Tibial artery (tissue), 4 donors: ENCODE measurements around the gene WDR47.

ENCODE experiments used
- DNase-seq, 2 donors: peaks; one replicate each; pipeline ENCODE4 v3.0.0-alpha.2; 2019
- H3K27ac ChIP-seq, 2 donors: fragments of 200-600 bp; sonication (generic) in 1 of 2; 1 replicate in 1 of 2; 2 replicates in 1 of 2; pipeline ENCODE4 v1.5.1; 2018 to 2019; ENCODE audit warnings: mild to moderate bottlenecking in 1 of 2
- H3K27me3 ChIP-seq, 2 donors: fragments of 200-600 bp; sonication (generic) in 1 of 2; one replicate each; pipeline versions ENCODE4 v1.5.1 to v1.6.0; 2016 to 2019
- H3K36me3 ChIP-seq, 3 donors: fragments of 200-600 bp; sonication (generic) in 2 of 3; one replicate each; pipeline ENCODE4 v1.5.1; 2016 to 2019; ENCODE audit warnings: mild to moderate bottlenecking in 2 of 3
- H3K4me1 ChIP-seq, 4 donors: fragments of 200-600 bp; sonication (generic) in 2 of 4; 1 replicate in 3 of 4; 2 replicates in 1 of 4; pipeline ENCODE4 v1.5.1; 2016 to 2019
- H3K4me3 ChIP-seq, 2 donors: fragments of 200-600 bp; sonication (generic) in 1 of 2; 1 replicate in 1 of 2; 2 replicates in 1 of 2; pipeline ENCODE4 v1.5.1; 2018 to 2019; ENCODE audit warnings: mild to moderate bottlenecking in 2 of 2
- H3K9me3 ChIP-seq, 3 donors: fragments of 200-600 bp; sonication (generic) in 1 of 3; one replicate each; pipeline ENCODE4 v1.5.1; 2016 to 2019
- CTCF ChIP-seq, 2 experiments: fragments of 200-600 bp in 1 of 2; fragments of 450-650 bp in 1 of 2; IDR thresholded peaks; one replicate each; pipeline ENCODE4 v1.5.1; 2017 to 2019; ENCODE audit warnings: antibody characterized with exemption in 2 of 2, mild to moderate bottlenecking in 1 of 2, moderate library complexity in 1 of 2
- intact Hi-C: fragments of 100-400 bp; cut with DNase I; formaldehyde crosslinking; loops from one replicate; pipeline ENCODE4 v1.15.0; 2023; ENCODE audit warnings: low total_unique reads

WDR47 gene

DNA sequence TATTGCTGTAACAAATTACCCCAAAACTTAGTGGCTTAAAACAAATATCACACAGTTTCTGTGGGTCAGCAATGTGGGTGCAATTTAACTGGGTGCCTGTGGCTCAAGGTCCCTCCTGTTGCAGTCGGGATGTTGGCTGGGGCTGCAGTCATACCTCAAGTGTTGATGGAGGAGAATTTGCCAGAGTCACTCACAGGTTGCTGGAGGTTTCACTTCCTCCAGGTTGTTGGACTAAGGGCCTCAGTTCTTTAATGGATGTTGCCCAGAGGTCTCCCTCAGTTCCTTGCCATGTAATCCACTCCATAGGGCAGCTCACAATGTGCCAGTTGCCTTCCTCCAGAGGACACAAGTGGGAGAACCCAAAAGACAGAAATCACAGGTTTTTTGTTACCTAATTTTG lies 36.4 kb upstream of the WDR47 start:
- Histone ChIP-seq H3K36me3 (peaks cover 0 to 7% (median 5%) of the 10 kb centered on the region in 3 donors), H3K9me3 (no peaks in the 10 kb centered on the region), H3K27ac (no peak overlapping the region), H3K27me3 (no peaks in the 10 kb centered on the region), H3K4me1 (peaks cover 0 to 20% (median 5%) of the 10 kb centered on the region in 4 donors), H3K4me3 (no peak overlapping the region)
- no peak for DNase-seq
- no peak for TF ChIP-seq CTCF (IDR thresholded peaks at IDR 0.05)
- intact Hi-C loops, result no loop called here

DNA sequence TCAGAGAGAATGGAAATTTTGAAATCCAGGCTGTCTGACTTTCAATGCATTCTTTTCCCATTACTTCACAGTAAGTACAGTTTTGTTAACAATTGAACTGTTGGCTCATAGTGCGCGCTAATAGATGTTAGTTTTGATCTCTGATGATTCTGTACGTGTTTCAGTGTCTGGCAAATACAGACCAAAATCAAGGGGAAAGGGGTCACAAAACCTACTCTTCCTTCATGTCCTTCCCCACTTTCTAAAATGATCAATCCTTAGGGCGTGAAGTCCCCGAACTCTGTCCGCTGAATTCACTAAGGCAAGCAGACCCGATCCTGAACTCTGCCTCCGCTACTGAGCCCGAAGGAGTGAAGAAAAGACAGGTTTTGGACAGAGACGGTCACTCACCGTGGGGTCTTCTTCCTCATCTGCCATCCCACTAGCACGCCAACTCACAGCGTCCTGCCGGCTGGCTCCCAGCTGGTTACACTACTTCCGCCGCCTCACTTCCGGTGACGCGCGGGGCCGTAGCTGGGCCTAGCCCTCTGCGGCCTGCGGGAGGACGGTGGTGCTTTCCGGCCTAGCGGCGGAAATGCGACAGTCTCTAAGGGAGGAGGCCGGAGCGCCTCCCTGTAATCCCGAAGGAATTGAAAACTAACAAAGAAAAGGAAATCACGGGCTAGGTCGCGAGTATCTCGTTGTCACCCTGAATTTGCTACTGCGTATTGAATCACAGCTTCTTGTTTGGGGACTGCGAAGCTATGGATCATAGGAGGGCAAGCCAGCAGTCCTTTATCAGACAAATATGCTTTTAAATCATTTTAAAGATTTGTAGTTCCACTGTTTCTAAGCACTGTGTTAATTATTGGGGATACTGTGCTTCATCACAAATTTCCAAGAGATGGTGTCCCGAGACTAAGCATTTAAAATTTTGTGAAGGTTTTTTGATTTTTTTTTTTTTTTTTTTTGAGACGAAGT lies 33.9 kb upstream of the WDR47 start, which contains the start of gene TAF13:
Gene TAF13, minus strand, starts transcription at position 473 of the 960 bp plus-strand sequence. Its CDS starts 56 bp downstream, at position 417.
- peaks cover 0 to 18% (median 8%) of the 10 kb centered on the region in 3 donors for H3K36me3 ChIP-seq
- DNase-seq, result peak; percentile 94 to 96
- no peaks in the 10 kb centered on the region for H3K9me3 ChIP-seq
- H3K27me3 ChIP-seq, result no peaks in the 10 kb centered on the region
- peak within 1 kb of the TSS; percentile 68 to 79 for H3K4me3 ChIP-seq
- peak within 1 kb of the TSS; percentile 88 to 92 for H3K27ac ChIP-seq
- peaks cover 0 to 20% (median 5%) of the 10 kb centered on the region in 4 donors for H3K4me1 ChIP-seq
- intact Hi-C loops, result no loop called here
- TF ChIP-seq CTCF (IDR thresholded peaks at IDR 0.05), result peak; percentile 44 to 53

- Histone ChIP-seq H3K9me3 (no peaks in the 10 kb centered on the region), H3K4me3 (no peak overlapping the region), H3K4me1 (peaks cover 0 to 14% (median 2%) of the 10 kb centered on the region in 4 donors), H3K36me3 (peaks cover 21 to 56% (median 53%) of the 10 kb centered on the region in 3 donors), H3K27ac (no peak overlapping the region), H3K27me3 (no peaks in the 10 kb centered on the region)
- intact Hi-C loops, result no loop called here
- no peak for DNase-seq
- no peak for TF ChIP-seq CTCF (IDR thresholded peaks at IDR 0.05)
Measured at GRCh38 chr1:109069294-109069693, 27.4 kb upstream of the WDR47 start.

- H3K36me3 ChIP-seq, result peaks cover 28 to 57% (median 56%) of the 10 kb centered on the region in 3 donors
Measured at GRCh38 chr1:109067883-109068282, 26.0 kb upstream of the WDR47 start.

GRCh38 chr1:109065137-109065536 lies 23.2 kb upstream of the WDR47 start:
- Histone ChIP-seq H3K4me1 (peaks cover 0 to 10% (median under 1%) of the 10 kb centered on the region in 4 donors), H3K36me3 (peaks cover 28 to 56% (median 50%) of the 10 kb centered on the region in 3 donors), H3K27ac (no peak overlapping the region), H3K4me3 (no peak overlapping the region), H3K9me3 (no peaks in the 10 kb centered on the region), H3K27me3 (no peaks in the 10 kb centered on the region)
- no peak for TF ChIP-seq CTCF (IDR thresholded peaks at IDR 0.05)
- intact Hi-C loops, result no loop called here
- DNase-seq, result no peak

More at GRCh38 chr1:109067883-109068282, 26.0 kb upstream of the WDR47 start:
- intact Hi-C loops, result no loop called here
- DNase-seq, result no peak
- TF ChIP-seq CTCF (IDR thresholded peaks at IDR 0.05), result no peak
- H3K4me1 ChIP-seq, result peaks cover 0 to 10% (median 2%) of the 10 kb centered on the region in 4 donors
- H3K27ac ChIP-seq, result no peak overlapping the region
- H3K9me3 ChIP-seq, result no peaks in the 10 kb centered on the region
- H3K4me3 ChIP-seq, result no peak overlapping the region
- H3K27me3 ChIP-seq, result no peaks in the 10 kb centered on the region
